ENCODE results near the gene HOXA6. TPM values are rescaled to one million over a fixed set of nuclear protein-coding genes. Genes with fewer than 3 reads are reported as not detected.
A peak's percentile ranks its signal among the peaks of the same experiment; 100 is the strongest.

HOXA6 gene
- total and polyA plus RNA-seq, 2 donors (not counting 1 experiment from before 2014, with no cell fraction given): 0.18 to 0.49 TPM

DNA sequence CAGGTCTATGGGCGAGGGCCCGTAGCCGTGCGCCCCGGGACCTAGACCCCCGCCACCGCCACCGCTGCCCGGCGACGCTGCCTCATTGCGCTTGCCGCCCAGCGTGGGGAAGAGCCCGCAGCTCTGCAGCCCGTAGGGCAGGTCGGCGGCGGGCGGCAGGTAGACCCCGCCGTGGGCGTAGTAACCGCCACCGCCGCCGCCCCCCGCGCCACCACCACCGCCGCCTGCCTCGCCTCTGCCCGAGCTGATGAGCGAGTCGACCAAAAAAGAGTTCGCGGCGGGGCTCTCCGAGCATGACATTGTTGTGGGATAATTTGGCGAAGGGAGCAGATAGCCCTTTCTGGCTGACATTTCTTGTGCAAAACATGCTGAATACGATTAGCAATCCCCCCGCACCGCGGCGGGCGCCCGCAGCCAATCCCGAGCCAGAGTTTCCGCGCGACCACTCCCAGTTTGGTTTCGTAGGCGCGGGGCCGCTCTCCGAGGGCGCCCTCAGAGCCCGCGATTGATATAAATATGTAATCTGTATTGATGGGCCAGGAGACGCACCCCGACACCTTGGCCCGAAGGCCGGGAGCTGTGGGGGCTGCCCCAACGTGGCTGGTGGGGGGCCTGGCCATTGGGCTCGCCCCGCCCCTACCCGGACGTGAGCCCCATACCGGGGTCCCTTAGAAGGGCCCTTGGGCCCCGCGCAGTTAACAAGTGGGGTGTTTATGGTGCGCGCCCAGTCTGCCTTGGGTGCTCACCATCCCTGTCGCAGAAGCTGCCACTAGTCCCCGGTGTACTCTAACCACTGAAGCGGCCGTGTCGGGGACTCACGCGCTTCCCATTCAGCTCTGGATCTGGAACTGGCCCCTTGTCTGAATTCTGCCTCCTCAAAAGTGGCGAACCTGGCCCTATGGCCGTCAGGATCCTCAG is 26.6 kb upstream of the HOXA6 start, which contains the start of gene HOXA10:
Gene HOXA10, minus strand, starts transcription at position 365 of the 918 bp plus-strand sequence. Its CDS starts 14 bp downstream, at position 351.
- H3K27me3 ChIP-seq (replicated peaks in 1 of 4; ENCODE audit: control extremely low read depth in 1 of 4, control insufficient read depth in 3 of 4, insufficient read depth in 4 of 4, low read length in 3 of 4): peaks cover 0 to 95% (median 78%) of the 10 kb centered on the region in 4 experiments
- no peaks in the 10 kb centered on the region for H3K9me3 Mint-ChIP-seq (ENCODE audit: insufficient read depth)
- peak within 1 kb of the TSS; percentile 61 for H3K9ac ChIP-seq (ENCODE audit: low read length)
- intact Hi-C loops (cut with micrococcal nuclease): loop anchor here (1.0 kb wide), 1 partner anchor 10 kb away; no protein-coding TSS in a partner anchor
- peaks cover 0 to 54% (median 10%) of the 10 kb centered on the region in 3 donors for H3K9me3 ChIP-seq (ENCODE audit: control extremely low read depth in 1 of 3, control insufficient read depth in 2 of 3, insufficient read depth in 1 of 3, low read length in 2 of 3)
- peak within 1 kb of the TSS; percentile 64 for H2AFZ ChIP-seq (ENCODE audit: insufficient read depth, low read depth, low read length, poor library complexity, severe bottlenecking)
- H4K20me1 ChIP-seq (ENCODE audit: control insufficient read depth, insufficient read depth, low read length, poor library complexity, severe bottlenecking): peaks cover 8% of the 10 kb centered on the region
- H3K36me3 ChIP-seq (replicated peaks in 1 of 2; ENCODE audit: control extremely low read depth in 1 of 2, control insufficient read depth in 1 of 2, extremely low read depth in 1 of 2, insufficient read depth in 2 of 2, low read length in 1 of 2): no peaks in the 10 kb centered on the region
- TF ChIP-seq EZH2 (IDR thresholded peaks at IDR 0.05; ENCODE audit: borderline replicate concordance, insufficient read depth, low read depth, low read length, poor library complexity, severe bottlenecking): no peak
- TF ChIP-seq, protein P1, sequence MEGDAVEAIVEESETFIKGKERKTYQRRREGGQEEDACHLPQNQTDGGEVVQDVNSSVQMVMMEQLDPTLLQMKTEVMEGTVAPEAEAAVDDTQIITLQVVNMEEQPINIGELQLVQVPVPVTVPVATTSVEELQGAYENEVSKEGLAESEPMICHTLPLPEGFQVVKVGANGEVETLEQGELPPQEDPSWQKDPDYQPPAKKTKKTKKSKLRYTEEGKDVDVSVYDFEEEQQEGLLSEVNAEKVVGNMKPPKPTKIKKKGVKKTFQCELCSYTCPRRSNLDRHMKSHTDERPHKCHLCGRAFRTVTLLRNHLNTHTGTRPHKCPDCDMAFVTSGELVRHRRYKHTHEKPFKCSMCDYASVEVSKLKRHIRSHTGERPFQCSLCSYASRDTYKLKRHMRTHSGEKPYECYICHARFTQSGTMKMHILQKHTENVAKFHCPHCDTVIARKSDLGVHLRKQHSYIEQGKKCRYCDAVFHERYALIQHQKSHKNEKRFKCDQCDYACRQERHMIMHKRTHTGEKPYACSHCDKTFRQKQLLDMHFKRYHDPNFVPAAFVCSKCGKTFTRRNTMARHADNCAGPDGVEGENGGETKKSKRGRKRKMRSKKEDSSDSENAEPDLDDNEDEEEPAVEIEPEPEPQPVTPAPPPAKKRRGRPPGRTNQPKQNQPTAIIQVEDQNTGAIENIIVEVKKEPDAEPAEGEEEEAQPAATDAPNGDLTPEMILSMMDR (IDR thresholded peaks at IDR 0.05): no peak
- H3K4me3 ChIP-seq (ENCODE audit: control extremely low read depth in 1 of 5, extremely low read depth in 1 of 5, insufficient read depth in 1 of 5, low read depth in 2 of 5, low read length in 4 of 5): peak within 1 kb of the TSS in 3 of 5 experiments; percentile 36 to 55 (median 51)
- ATAC-seq (ENCODE audit: low read depth) (no peak), DNase-seq (peak; percentile 28)
- ChIA-PET POLR2A (interaction anchor here (0.5 kb wide), 1 partner anchor 18 kb away, joined by 3 read pairs; no protein-coding TSS in a partner anchor), CTCF (interaction anchor here (1.4 to 1.9 kb wide), 3 partner anchors 8 to 25 kb away, joined by 3 to 5 read pairs (median 5); no protein-coding TSS in a partner anchor)
- H3K4me3 Mint-ChIP-seq: peak within 1 kb of the TSS; percentile 64
- H3K27me3 Mint-ChIP-seq: peaks cover 54% of the 10 kb centered on the region
- H3K27ac ChIP-seq (ENCODE audit: low read length in 2 of 2): no peak within 1 kb of the TSS
- H3K4me2 ChIP-seq (replicated peaks; ENCODE audit: low read depth, low read length, poor library complexity, severe bottlenecking): peak within 1 kb of the TSS; percentile 93
- H3K27ac Mint-ChIP-seq: peak within 1 kb of the TSS; percentile 20
- 7% methylated on average over 78 of the region's 82 CpGs for WGBS (ENCODE audit: insufficient coverage)
- no peaks in the 10 kb centered on the region for H3K79me2 ChIP-seq (ENCODE audit: control insufficient read depth, insufficient read depth, low read length)
- peaks cover 15% of the 10 kb centered on the region for H3K4me1 Mint-ChIP-seq
- peaks cover 29 to 52% of the 10 kb centered on the region in 2 donors for H3K4me1 ChIP-seq (ENCODE audit: control insufficient read depth in 2 of 2, insufficient read depth in 2 of 2, low read length in 2 of 2)

All from B cell (primary cell).